Stimulated activated naive CD8-positive, alpha-beta T cell treated with anti-CD3 and anti-CD28 coated beads, Interleukin-15, Interleukin-2, amounts not matched to agents 100 ng/mL and 50 ng/mL, for 24 hours (primary cell): ENCODE measurements around the gene MRPL58.
A peak's percentile ranks its signal among the peaks of the same experiment; 100 is the strongest.
"Not testable (repeated sequence)": the region's sequence is repeated elsewhere in the genome, so short reads cannot be mapped to it uniquely, and the experiment has no call there.

ENCODE experiments used
- H3K27ac Mint-ChIP-seq: one replicate; pipeline ENCODE4 v1.8.0; 2021; ENCODE audit warnings: mild to moderate bottlenecking, mixed read lengths
- H3K27me3 Mint-ChIP-seq: one replicate; pipeline ENCODE4 v1.8.0; 2021; ENCODE audit warnings: mixed read lengths
- H3K36me3 Mint-ChIP-seq: one replicate; pipeline ENCODE4 v1.8.0; 2021; ENCODE audit warnings: low read depth, mixed read lengths
- H3K4me1 Mint-ChIP-seq: one replicate; pipeline ENCODE4 v1.8.0; 2021; ENCODE audit warnings: low read depth, mixed read lengths
- H3K4me3 Mint-ChIP-seq: one replicate; pipeline ENCODE4 v1.8.0; 2021; ENCODE audit warnings: mild to moderate bottlenecking, mixed read lengths
- H3K9me3 Mint-ChIP-seq: one replicate; pipeline ENCODE4 v1.8.0; 2021; ENCODE audit warnings: mixed read lengths

Gene MRPL58

DNA sequence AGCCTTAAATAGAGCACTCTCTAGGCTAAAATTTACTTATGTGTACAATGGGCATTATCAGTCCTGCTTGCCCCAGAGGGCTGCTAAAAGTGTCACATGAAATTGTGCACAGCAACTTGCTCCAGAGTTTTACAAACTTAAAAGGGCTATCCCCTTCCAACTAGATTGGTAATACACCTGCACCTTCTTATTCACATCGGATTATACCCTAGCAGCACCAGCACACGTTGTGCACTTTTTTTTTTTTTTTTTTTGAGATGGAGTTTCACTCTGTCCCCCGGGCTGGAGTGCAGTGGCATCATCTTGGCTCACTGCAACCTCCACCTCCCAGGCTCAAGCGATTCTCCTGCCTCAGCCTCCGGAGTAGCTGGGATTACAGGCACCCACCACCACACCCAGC lies 31.3 kb downstream of the MRPL58 start:
- H3K36me3 Mint-ChIP-seq, result peaks cover 30% of the 10 kb centered on the region
- H3K4me3 Mint-ChIP-seq, H3K27me3 Mint-ChIP-seq, H3K9me3 Mint-ChIP-seq, H3K27ac Mint-ChIP-seq: not testable (repeated sequence)
- H3K4me1 Mint-ChIP-seq, result peaks cover 38% of the 10 kb centered on the region

DNA sequence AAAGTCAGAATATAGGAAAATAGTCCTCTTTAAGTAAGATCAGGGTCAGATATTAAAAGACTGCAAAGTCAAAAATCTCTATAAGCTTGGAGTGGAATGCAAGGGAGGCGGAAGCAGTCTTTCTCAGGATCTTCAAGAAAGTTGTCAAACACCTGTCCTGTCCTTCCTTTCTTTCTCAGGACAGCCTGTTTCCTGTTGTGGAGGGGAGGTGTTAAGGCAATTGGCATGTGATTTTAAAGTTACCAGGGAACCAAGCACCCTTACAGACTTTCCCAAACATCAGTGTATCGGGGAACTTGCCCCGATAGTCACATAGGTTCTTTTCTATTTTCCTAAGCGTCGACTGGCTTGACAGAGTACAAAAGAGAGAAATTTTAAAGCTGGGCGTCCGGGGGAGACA lies 32.2 kb downstream of the MRPL58 start:
- peaks cover 24% of the 10 kb centered on the region for H3K36me3 Mint-ChIP-seq
- peaks cover 41% of the 10 kb centered on the region for H3K4me1 Mint-ChIP-seq
- H3K9me3 Mint-ChIP-seq, result no peaks in the 10 kb centered on the region
- no peak overlapping the region for H3K27ac Mint-ChIP-seq
- no peaks in the 10 kb centered on the region for H3K27me3 Mint-ChIP-seq
- H3K4me3 Mint-ChIP-seq, result peak overlapping the region; percentile 20

DNA sequence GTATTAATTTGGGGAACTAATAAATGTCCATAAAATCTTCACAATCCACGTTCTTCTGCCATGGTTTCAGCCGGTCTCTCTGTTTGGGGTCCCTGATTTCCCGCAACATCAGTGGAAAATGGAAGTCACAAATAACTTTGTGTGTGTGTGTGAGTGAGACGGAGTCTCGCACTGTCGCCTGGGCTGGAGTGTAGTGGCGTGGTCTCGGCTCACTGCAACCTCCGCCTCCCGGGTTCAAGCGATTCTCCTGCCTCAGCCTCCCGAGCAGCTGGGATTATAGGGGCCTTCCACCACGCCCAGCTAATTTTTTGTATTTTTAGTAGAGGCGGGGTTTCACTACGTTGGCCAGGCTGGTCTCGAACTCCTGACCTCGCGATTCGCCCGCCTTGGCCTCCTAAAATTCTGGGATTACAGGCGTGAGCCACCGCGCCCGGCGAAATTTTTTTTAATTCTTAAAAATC lies 33.5 kb downstream of the MRPL58 start:
- Mint-ChIP-seq H3K4me1 (peaks cover 41% of the 10 kb centered on the region), H3K4me3 (peak overlapping the region; percentile 98)

GRCh38 chr17:75046407-75047289 lies 34.2 kb downstream of the MRPL58 start, which contains the start of the genes ATP5PD and KCTD2:
TSS of gene ATP5PD (minus strand) at chr17:75046969. CDS start at chr17:75042650, 4,319 bp downstream.
TSS of gene KCTD2 (plus strand) at chr17:75047225. CDS start at chr17:75047251, 26 bp downstream.
- Mint-ChIP-seq H3K36me3 (peaks cover 9% of the 10 kb centered on the region), H3K27ac (peak within 1 kb of the TSS; percentile 90), H3K4me1 (peaks cover 41% of the 10 kb centered on the region), H3K27me3 (no peaks in the 10 kb centered on the region), H3K4me3 (peak within 1 kb of the TSS; percentile 98), H3K9me3 (no peaks in the 10 kb centered on the region)

More for the DNA sequence above, 33.5 kb downstream of the MRPL58 start:
- not testable (repeated sequence) for H3K27me3 Mint-ChIP-seq, H3K9me3 Mint-ChIP-seq
- H3K27ac Mint-ChIP-seq, result peak overlapping the region; percentile 90
- peaks cover 13% of the 10 kb centered on the region for H3K36me3 Mint-ChIP-seq

DNA sequence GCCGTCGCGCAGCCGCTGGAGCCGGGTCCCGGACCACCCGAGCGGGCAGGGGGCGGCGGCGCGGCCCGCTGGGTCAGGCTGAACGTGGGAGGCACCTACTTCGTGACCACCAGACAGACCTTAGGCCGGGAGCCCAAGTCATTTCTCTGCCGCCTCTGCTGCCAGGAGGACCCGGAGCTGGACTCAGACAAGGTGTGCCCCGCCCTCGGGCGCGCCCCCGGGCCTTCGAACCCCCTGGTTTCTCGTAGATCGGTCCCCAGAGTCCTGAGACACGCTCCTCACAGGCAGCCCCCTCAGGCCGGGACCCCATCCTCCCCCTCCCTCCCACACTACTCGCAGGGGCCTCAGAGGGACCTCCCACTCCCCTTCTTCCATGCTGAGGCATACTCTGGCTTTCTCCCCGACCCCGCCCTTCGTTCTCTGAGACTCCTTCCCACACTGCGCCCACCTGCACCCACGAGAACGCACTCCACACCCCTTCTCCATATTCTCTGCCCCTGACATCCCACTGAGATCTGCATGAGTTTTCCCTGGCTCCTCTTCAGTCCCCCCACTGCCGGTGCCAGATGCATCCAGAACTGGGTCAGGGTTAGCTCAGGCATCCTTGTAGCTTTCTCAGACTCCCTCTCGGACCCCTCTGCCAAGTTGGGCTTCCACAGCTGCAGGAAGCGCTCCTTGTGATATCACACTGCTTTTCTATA lies 35.1 kb downstream of the MRPL58 start:
- Mint-ChIP-seq H3K27ac (peak overlapping the region; percentile 86), H3K36me3 (peaks cover 9% of the 10 kb centered on the region), H3K4me3 (peak overlapping the region; percentile 86), H3K4me1 (peaks cover 41% of the 10 kb centered on the region), H3K27me3 (no peaks in the 10 kb centered on the region), H3K9me3 (no peaks in the 10 kb centered on the region)

- peaks cover 41% of the 10 kb centered on the region for H3K4me1 Mint-ChIP-seq
- H3K9me3 Mint-ChIP-seq, result no peaks in the 10 kb centered on the region
- H3K27ac Mint-ChIP-seq, result no peak overlapping the region
- peak overlapping the region; percentile 86 for H3K4me3 Mint-ChIP-seq
- peaks cover 17% of the 10 kb centered on the region for H3K36me3 Mint-ChIP-seq
- H3K27me3 Mint-ChIP-seq, result no peaks in the 10 kb centered on the region
These were observed 35.9 kb downstream of the MRPL58 start for GRCh38 chr17:75048249-75048878.

DNA sequence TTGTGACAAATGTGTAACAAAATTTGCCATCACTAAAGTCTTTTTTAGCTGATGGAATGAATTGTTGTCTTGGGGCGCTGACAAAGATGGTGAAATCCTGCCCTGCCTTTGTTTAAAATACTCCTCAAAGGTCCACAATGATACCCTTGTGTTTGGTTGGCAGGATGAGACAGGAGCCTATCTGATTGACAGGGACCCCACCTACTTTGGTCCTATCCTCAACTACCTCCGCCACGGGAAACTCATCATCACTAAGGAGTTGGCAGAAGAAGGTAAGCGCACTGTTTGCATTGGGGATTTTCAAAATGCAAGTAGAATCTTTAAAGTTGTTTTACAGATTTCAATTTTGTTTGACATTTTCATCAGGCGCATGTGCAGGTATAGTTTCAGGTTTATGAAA lies 36.6 kb downstream of the MRPL58 start:
- peaks cover 41% of the 10 kb centered on the region for H3K4me1 Mint-ChIP-seq
- no peak overlapping the region for H3K27ac Mint-ChIP-seq
- H3K4me3 Mint-ChIP-seq, result no peak overlapping the region
- peaks cover 21% of the 10 kb centered on the region for H3K36me3 Mint-ChIP-seq
- H3K9me3 Mint-ChIP-seq, result no peaks in the 10 kb centered on the region
- H3K27me3 Mint-ChIP-seq, result no peaks in the 10 kb centered on the region

GRCh38 chr17:75049706-75050105 lies 37.2 kb downstream of the MRPL58 start:
- H3K27me3 Mint-ChIP-seq, result no peaks in the 10 kb centered on the region
- H3K9me3 Mint-ChIP-seq, result no peaks in the 10 kb centered on the region
- no peak overlapping the region for H3K27ac Mint-ChIP-seq
- H3K4me3 Mint-ChIP-seq, result no peak overlapping the region
- H3K36me3 Mint-ChIP-seq, result peaks cover 23% of the 10 kb centered on the region
- H3K4me1 Mint-ChIP-seq, result peaks cover 38% of the 10 kb centered on the region

- peaks cover 20% of the 10 kb centered on the region for H3K4me1 Mint-ChIP-seq
- no peaks in the 10 kb centered on the region for H3K9me3 Mint-ChIP-seq
- H3K4me3 Mint-ChIP-seq, result no peak overlapping the region
- H3K27ac Mint-ChIP-seq, result no peak overlapping the region
- no peaks in the 10 kb centered on the region for H3K27me3 Mint-ChIP-seq
- H3K36me3 Mint-ChIP-seq, result peaks cover 33% of the 10 kb centered on the region
These were observed 39.5 kb downstream of the MRPL58 start for GRCh38 chr17:75051941-75052340.

DNA sequence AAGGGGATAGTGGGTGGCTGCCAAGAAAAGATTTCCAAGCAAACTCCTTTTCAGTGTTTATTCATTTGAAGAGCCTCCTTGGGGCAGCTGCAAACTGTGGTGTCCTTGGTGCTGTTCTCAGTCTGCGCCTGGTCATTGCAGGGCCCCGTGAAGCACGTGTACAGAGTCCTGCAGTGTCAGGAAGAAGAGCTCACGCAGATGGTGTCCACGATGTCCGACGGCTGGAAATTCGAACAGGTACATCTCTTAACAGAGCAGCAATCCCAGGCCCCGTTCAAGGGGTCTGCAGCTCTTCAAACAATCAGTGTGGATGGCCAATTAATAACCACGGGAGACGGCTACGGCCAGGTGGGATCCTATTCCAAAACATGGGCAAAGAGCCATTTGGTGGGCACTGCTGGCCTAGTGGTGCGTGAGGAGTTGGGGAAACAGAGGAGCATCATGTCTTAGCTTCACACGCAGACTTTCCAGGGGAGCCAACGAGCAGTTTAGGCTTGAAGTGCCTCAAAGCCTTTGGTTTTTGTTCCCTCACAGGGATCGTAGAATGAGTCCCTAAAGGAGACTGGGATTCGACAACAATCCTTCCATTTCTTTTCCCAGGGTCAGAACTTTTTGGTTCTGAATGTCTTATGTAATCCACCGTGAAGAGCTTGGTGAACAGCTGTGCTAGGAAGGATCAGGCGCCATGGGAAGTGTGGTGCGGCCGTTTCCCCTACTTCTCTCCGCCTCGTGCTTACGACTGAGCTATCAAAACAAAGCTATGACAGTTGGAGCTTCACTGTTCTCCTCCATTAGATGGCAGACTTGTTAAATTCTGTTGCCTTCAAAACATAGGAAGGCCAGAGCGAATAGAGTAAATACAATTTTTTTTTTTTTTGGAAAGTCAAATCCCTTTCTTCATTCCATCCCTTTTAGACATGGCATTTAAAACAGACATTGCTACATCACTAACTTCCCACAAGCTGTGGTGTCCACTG lies 47.2 kb downstream of the MRPL58 start:
- Mint-ChIP-seq H3K27me3 (no peaks in the 10 kb centered on the region), H3K27ac (no peak overlapping the region), H3K9me3 (no peaks in the 10 kb centered on the region), H3K36me3 (peaks cover 43% of the 10 kb centered on the region), H3K4me1 (peaks cover 8% of the 10 kb centered on the region), H3K4me3 (no peak overlapping the region)

GRCh38 chr17:75060434-75061054 lies 48.1 kb downstream of the MRPL58 start:
- Mint-ChIP-seq H3K9me3 (no peaks in the 10 kb centered on the region), H3K36me3 (peaks cover 47% of the 10 kb centered on the region), H3K4me1 (peaks cover 16% of the 10 kb centered on the region), H3K27ac (no peak overlapping the region), H3K4me3 (no peak overlapping the region), H3K27me3 (no peaks in the 10 kb centered on the region)

GRCh38 chr17:75061055-75061438 lies 48.6 kb downstream of the MRPL58 start:
- peaks cover 43% of the 10 kb centered on the region for H3K36me3 Mint-ChIP-seq

DNA sequence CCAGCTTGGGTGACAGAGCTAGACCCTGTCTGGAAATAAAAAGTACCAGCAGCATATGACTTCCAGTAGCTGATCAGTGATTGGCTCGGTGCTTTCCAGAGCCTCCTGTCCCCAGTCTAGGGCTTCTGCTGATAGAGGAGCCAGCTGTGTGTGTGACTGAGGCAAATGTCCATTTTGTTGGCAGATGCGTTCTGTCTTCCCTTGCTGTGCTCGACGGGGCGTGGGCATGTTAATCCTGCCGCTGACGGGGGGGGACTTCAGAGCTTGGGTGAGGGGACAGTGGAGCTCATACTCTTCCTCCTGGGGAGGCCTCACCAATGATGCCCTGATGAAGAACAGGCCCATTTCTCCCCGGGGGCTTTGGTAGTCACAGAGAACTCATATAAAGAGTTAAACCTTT lies 49.1 kb downstream of the MRPL58 start:
- peaks cover 27% of the 10 kb centered on the region for H3K4me1 Mint-ChIP-seq
- no peak overlapping the region for H3K4me3 Mint-ChIP-seq
- H3K9me3 Mint-ChIP-seq, result no peaks in the 10 kb centered on the region
- no peaks in the 10 kb centered on the region for H3K27me3 Mint-ChIP-seq
- no peak overlapping the region for H3K27ac Mint-ChIP-seq
- peaks cover 37% of the 10 kb centered on the region for H3K36me3 Mint-ChIP-seq

More at GRCh38 chr17:75061055-75061438, 48.6 kb downstream of the MRPL58 start:
- H3K9me3 Mint-ChIP-seq, result no peaks in the 10 kb centered on the region
- peaks cover 21% of the 10 kb centered on the region for H3K4me1 Mint-ChIP-seq
- no peak overlapping the region for H3K27ac Mint-ChIP-seq
- H3K4me3 Mint-ChIP-seq, result no peak overlapping the region
- H3K27me3 Mint-ChIP-seq, result no peaks in the 10 kb centered on the region
